ENCODE results near the gene COL20A1.

The COL20A1 gene

DNA sequence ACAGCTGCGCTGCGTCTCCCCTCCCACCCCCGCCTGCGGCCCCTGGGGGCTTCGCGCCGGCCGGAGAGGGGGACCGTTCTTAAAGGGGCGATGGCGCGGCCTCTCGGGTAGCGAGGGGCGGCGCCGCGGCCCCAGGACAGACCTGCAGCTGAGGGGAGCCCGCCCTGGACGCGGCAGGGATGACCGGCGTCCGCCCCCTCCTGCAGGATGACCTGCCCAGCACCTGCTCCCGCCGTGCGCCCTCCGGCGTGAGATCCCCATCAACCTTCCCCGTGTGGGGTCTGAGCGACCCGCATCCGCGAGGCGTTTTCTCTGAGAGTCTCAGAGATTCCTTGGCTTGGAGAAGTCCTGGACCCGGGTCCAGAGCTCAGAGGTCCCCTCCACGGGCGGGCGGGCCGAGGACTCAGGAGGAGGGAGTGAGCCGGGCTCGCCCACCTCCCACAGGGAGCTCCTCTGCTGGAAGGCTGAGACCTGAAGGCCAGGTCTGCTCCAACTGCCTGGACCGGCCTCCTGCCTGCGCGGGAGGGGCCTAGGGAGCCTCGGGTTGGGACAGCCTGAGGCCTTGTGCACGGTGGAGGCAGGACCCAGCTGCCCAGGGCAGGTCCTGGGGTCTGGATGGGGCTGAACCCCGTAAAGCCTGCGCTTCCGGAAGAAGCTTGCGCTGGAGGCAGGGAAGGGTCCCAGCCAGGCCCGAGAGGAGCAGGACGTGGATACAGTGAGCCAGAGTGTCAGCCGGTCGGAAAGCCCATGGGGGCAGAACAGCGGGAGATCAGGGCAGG, 38.2 kb upstream of the COL20A1 start:
- TF ChIP-seq, protein P1, sequence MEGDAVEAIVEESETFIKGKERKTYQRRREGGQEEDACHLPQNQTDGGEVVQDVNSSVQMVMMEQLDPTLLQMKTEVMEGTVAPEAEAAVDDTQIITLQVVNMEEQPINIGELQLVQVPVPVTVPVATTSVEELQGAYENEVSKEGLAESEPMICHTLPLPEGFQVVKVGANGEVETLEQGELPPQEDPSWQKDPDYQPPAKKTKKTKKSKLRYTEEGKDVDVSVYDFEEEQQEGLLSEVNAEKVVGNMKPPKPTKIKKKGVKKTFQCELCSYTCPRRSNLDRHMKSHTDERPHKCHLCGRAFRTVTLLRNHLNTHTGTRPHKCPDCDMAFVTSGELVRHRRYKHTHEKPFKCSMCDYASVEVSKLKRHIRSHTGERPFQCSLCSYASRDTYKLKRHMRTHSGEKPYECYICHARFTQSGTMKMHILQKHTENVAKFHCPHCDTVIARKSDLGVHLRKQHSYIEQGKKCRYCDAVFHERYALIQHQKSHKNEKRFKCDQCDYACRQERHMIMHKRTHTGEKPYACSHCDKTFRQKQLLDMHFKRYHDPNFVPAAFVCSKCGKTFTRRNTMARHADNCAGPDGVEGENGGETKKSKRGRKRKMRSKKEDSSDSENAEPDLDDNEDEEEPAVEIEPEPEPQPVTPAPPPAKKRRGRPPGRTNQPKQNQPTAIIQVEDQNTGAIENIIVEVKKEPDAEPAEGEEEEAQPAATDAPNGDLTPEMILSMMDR (IDR thresholded peaks at IDR 0.05; ENCODE audit: low read depth, low read length) = peak; percentile 15
- no peak overlapping the region for H3K4me3 ChIP-seq (ENCODE audit: low read depth, low read length)
- DNase-seq (ENCODE audit: low read depth, low spot score) = no peak
- in situ Hi-C loops (cut with HindIII; ENCODE audit: low sequenced_read_pairs) = no loop called here

DNA sequence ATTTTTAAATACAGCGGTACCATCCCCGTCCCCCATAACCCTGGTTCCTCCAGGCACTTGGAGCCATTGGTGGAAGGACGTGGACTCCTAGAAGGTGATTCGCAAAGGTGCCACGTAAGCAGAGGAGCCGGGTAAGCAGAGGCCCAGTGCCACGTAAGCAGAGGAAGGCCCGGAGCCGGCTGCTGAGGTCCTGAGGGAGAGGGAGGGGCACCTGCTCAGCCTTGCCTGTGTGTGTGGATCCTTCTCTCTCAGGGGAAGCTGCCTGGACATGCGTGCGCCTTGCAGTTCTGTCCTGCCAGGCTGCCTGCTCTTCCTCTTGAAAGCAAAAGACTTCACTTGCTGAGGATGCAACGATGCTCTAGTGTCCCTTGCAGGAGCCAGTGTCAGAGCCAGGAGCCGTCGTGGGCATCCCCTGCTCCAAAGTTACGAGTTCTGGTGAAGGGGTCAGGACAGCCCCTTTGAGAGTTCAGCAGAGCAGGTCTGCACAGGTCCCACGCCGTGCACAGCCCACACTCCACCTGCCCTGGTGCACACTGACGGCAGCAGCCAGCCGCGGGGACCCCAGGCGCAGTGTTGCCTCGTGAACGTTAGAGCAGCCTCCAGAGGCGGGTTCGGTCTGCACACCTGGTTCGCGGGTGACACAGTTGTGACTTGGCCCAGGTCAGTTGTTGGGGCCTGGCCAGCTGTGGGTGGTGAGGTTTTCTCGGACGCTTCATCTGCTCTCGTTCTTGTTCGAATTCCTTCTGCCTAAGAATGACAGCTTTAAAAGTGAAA, 36.9 kb upstream of the COL20A1 start:
- no peak for DNase-seq (ENCODE audit: low read depth, low spot score)
- TF ChIP-seq, protein P1 (IDR thresholded peaks at IDR 0.05; ENCODE audit: low read depth, low read length) = no peak
- no peak overlapping the region for H3K4me3 ChIP-seq (ENCODE audit: low read depth, low read length)
- in situ Hi-C loops (cut with HindIII; ENCODE audit: low sequenced_read_pairs) = no loop called here

DNA sequence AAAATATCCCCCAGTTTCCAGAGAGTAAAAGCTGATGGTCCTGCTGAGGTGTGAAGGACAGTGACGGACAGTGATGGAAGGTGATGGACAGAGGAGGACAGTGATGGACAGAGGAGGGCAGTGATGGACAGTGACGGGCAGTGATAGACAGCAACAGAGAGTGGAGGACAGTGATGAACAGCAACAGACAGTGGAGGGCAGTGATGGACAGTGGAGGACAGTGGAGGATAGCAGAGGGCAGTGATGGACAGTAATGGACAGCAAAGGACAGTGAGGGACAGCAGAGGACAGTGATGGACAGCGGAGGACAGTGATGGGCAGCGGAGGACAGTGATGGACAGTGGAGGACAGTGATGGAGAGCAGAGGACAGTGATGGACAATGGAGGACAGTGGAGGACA, 36.0 kb upstream of the COL20A1 start:
- TF ChIP-seq, protein P1 (IDR thresholded peaks at IDR 0.05; ENCODE audit: low read depth, low read length) = no peak
- DNase-seq (ENCODE audit: low read depth, low spot score) = no peak
- no peak overlapping the region for H3K4me3 ChIP-seq (ENCODE audit: low read depth, low read length)
- in situ Hi-C loops (cut with HindIII; ENCODE audit: low sequenced_read_pairs) = no loop called here

DNA sequence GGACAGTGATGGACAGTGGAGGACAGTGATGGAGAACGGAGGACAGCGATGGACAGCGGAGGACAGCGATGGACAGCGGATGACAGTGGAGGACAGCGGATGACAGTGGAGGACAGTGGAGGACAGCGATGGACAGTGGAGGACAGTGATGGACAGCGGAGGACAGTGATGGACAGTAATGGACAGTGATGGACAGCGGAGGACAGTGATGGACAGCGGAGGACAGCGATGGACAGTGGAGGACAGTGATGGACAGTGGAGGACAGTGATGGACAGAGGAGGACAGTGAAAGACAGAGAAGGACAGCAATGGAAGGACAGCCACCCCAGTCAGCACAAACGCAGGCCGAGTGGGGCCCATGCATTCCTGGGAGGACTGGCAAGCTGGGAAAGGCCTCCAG, 35.4 kb upstream of the COL20A1 start:
- in situ Hi-C loops (cut with HindIII; ENCODE audit: low sequenced_read_pairs) = no loop called here
- TF ChIP-seq, protein P1 (IDR thresholded peaks at IDR 0.05; ENCODE audit: low read depth, low read length) = no peak
- no peak for DNase-seq (ENCODE audit: low read depth, low spot score)
- H3K4me3 ChIP-seq (ENCODE audit: low read depth, low read length) = no peak overlapping the region

DNA sequence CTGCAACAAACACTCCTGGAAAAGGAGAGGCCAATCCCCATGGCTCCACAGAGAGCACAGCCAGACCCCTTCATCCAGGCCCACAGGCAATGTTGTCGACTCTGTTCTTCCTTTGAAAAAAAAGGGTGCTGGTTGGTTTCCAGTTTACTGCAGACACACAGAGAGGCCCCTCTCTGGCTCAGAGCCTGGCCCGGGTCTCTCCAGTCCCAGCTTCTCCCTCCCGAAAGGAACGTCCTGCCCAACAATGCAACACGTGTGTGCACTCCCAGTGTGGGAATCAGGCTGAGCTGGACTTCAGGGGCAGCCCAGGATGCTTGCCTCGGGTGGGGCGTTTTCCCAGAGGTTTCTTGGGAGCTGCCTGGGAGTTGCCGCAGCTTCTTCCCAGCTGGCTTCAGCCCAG, 34.2 kb upstream of the COL20A1 start:
- TF ChIP-seq, protein P1 (IDR thresholded peaks at IDR 0.05; ENCODE audit: low read depth, low read length) = no peak
- H3K4me3 ChIP-seq (ENCODE audit: low read depth, low read length) = no peak overlapping the region
- in situ Hi-C loops (cut with HindIII; ENCODE audit: low sequenced_read_pairs) = no loop called here
- DNase-seq (ENCODE audit: low read depth, low spot score) = no peak

DNA sequence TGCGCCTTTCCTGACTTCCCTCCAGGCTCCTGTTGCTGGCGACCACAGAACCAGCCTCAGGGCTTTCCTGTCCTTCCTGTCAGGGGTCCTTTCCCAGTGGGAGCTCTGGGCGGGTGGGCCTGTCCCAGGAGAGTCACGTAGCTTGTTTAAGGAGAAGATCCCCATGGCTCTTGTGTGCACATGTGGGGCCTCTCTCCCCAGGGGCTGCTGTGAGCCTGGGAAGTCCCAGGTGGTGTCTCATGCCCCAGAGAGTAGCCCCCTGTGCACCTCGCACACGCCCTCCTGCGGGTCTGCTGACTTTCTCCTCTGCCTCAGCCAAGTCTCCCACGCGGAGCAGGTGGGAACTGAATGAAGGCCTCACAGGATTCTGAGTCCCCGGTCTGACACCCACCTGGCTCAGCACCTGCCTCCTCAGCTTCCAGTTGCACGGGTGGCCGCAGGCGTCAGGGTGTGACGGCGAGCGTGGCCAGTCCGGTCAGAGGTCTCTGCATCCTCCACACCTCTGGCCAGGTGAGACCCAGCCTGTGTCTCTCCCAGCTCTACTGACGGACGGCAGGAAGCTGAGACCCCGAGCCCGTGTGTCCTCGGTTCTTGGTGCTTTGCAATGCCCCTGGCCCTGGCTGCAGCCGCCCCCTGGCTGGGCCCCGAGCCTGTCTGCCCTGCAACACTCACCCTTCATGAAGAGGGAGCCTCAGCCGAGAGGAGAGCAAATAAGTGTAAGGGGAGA, 33.1 kb upstream of the COL20A1 start:
- no peak overlapping the region for H3K4me3 ChIP-seq (ENCODE audit: low read depth, low read length)
- TF ChIP-seq, protein P1 (IDR thresholded peaks at IDR 0.05; ENCODE audit: low read depth, low read length) = no peak
- in situ Hi-C loops (cut with HindIII; ENCODE audit: low sequenced_read_pairs) = no loop called here
- DNase-seq (ENCODE audit: low read depth, low spot score) = no peak

Data from astrocyte of the spinal cord (primary cell).